Endodermal cell (in vitro differentiated cells): ENCODE results near the gene TTC7B. TPM values are rescaled to one million over a fixed set of nuclear protein-coding genes. Genes with fewer than 3 reads are reported as not detected.

ENCODE experiments used
- DNase-seq: peaks from one replicate; pipeline ENCODE4 v3.0.0-alpha.2; 2017
- H3K27ac ChIP-seq: 2 replicates; pipeline ENCODE4 v1.5.1; 2013; ENCODE audit warnings: mild to moderate bottlenecking, low read depth, low read length, moderate library complexity
- H3K27me3 ChIP-seq: 2 replicates; pipeline ENCODE4 v1.6.1; 2013; ENCODE audit warnings: mild to moderate bottlenecking, low read length, moderate library complexity; ENCODE audit not compliant: insufficient read depth, control insufficient read depth, poor library complexity, severe bottlenecking
- H3K36me3 ChIP-seq: 2 replicates; pipeline ENCODE4 v1.7.0; 2013; ENCODE audit warnings: mild to moderate bottlenecking, low read length, moderate library complexity; ENCODE audit not compliant: control insufficient read depth, insufficient read depth
- H3K4me1 ChIP-seq: one replicate; pipeline ENCODE4 v1.7.0; 2013; ENCODE audit warnings: low read length; ENCODE audit not compliant: control insufficient read depth, insufficient read depth
- H3K4me3 ChIP-seq: 2 replicates; pipeline ENCODE4 v1.5.1; 2013; ENCODE audit warnings: mild to moderate bottlenecking, low read length, moderate library complexity
- H3K9ac ChIP-seq: 2 replicates; pipeline ENCODE4 v1.6.1; 2013; ENCODE audit warnings: mild to moderate bottlenecking, low read length, moderate library complexity; ENCODE audit not compliant: poor library complexity, severe bottlenecking; ENCODE audit errors: extremely low read depth
- H3K9me3 ChIP-seq: 2 replicates; pipeline ENCODE4 v1.6.1; 2013; ENCODE audit warnings: mild to moderate bottlenecking, low read length, moderate library complexity; ENCODE audit not compliant: control insufficient read depth
- H3K27ac Mint-ChIP-seq: 2 replicates; pipeline ENCODE4 v1.8.0; 2020; ENCODE audit warnings: mixed read lengths
- H3K27me3 Mint-ChIP-seq: 2 replicates; pipeline ENCODE4 v1.8.0; 2021; ENCODE audit warnings: mild to moderate bottlenecking, mixed read lengths; ENCODE audit not compliant: insufficient read depth
- H3K36me3 Mint-ChIP-seq: 2 replicates; pipeline ENCODE4 v1.8.0; 2020; ENCODE audit warnings: low read depth, mixed read lengths
- H3K4me1 Mint-ChIP-seq: 2 replicates; pipeline ENCODE4 v1.8.0; 2020; ENCODE audit warnings: mixed read lengths
- H3K4me3 Mint-ChIP-seq: 2 replicates; pipeline ENCODE4 v1.8.0; 2020; ENCODE audit warnings: mild to moderate bottlenecking, moderate library complexity, mixed read lengths
- H3K9me3 Mint-ChIP-seq: 2 replicates; pipeline ENCODE4 v1.8.0; 2020; ENCODE audit warnings: mild to moderate bottlenecking, mixed read lengths
- CTCF ChIP-seq: fragments of 200-600 bp; sonication (generic); conservative IDR thresholded peaks from 2 replicates; pipeline ENCODE4 v1.5.0; 2021; ENCODE audit warnings: antibody characterized with exemption, mild to moderate bottlenecking
- WGBS, 2 experiments: methylation state at CpG; one replicate each; pipeline versions ENCODE4 v1.1.5 to v1.1.7; 2013; ENCODE audit warnings: missing lambda C conversion rate in 2 of 2, mixed read lengths in 1 of 2; ENCODE audit not compliant: insufficient coverage in 1 of 2, insufficient read length in 1 of 2; 5-methylcytosine and 5-hydroxymethylcytosine counted together
- total RNA-seq, 2 donors: library from RNA; stranded (reverse); fragmentation: NEBNext Ultra II Directional in 1 of 2; extraction: Animal tissue kit (Norgen Biotek cat#: 25700) in 1 of 2; gene quantifications; 2 replicates in 1 of 2; 3 replicates in 1 of 2; pipeline ENCODE4 v1.2.1, GENCODE V29; 2021

TTC7B gene
- total RNA-seq, 2 donors from 2014 or later = 51.3 to 62.6 TPM

- H3K4me3 Mint-ChIP-seq = no peak overlapping the region
- H3K27ac ChIP-seq = no peak overlapping the region
- no peaks in the 10 kb centered on the region for H3K27me3 ChIP-seq
- peaks cover 5% of the 10 kb centered on the region for H3K36me3 ChIP-seq
- WGBS, 2 experiments = 96 to 97% methylated on average over 2 of the region's 2 CpGs
- H3K4me3 ChIP-seq = no peak overlapping the region
- H3K27ac Mint-ChIP-seq = no peak overlapping the region
- no peaks in the 10 kb centered on the region for H3K36me3 Mint-ChIP-seq
- H3K9me3 Mint-ChIP-seq = no peaks in the 10 kb centered on the region
- no peaks in the 10 kb centered on the region for H3K27me3 Mint-ChIP-seq
- DNase-seq = no peak
- peaks cover 17% of the 10 kb centered on the region for H3K4me1 Mint-ChIP-seq
- no peak overlapping the region for H3K9ac ChIP-seq
- peaks cover 3% of the 10 kb centered on the region for H3K4me1 ChIP-seq
- no peaks in the 10 kb centered on the region for H3K9me3 ChIP-seq
- TF ChIP-seq CTCF = no peak
Observed at GRCh38 chr14:90576581-90576980, 239.6 kb downstream of the TTC7B start.

GRCh38 chr14:90575781-90576180, 240.4 kb downstream of the TTC7B start:
- Histone ChIP-seq H3K9me3 (no peaks in the 10 kb centered on the region), H3K36me3 (peaks cover 5% of the 10 kb centered on the region), H3K27me3 (no peaks in the 10 kb centered on the region), H3K4me3 (no peak overlapping the region), H3K4me1 (peaks cover 3% of the 10 kb centered on the region), H3K9ac (no peak overlapping the region), H3K27ac (no peak overlapping the region)
- no peaks in the 10 kb centered on the region for H3K36me3 Mint-ChIP-seq
- peaks cover 17% of the 10 kb centered on the region for H3K4me1 Mint-ChIP-seq
- no peak for DNase-seq
- no peak overlapping the region for H3K4me3 Mint-ChIP-seq
- H3K9me3 Mint-ChIP-seq = no peaks in the 10 kb centered on the region
- no peaks in the 10 kb centered on the region for H3K27me3 Mint-ChIP-seq
- 92 to 100% methylated on average over 2 to 7 of the region's 7 CpGs for WGBS, 2 experiments
- H3K27ac Mint-ChIP-seq = no peak overlapping the region
- no peak for TF ChIP-seq CTCF

DNA sequence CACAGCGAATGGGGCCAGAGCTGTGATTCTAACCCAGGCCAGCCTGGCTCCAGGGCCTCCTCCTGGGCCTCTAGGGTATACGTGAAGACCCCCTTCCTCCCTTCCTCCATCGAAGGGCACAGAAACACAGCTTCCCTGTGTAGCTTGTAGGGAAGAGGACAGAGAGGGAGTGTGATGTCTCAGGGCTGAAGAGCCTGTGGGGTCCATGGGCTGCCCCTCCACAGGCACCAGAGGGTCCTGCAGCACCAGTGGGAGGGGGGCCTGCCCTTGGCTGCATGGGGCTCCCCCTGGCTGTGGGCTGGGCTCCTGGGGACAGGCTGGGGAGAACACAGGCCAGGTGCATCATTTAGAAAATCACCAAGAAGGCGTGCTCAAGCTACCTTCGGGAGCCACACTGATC, 240.9 kb downstream of the TTC7B start:
- Mint-ChIP-seq H3K27ac (no peak overlapping the region), H3K27me3 (no peaks in the 10 kb centered on the region), H3K4me1 (peaks cover 17% of the 10 kb centered on the region), H3K9me3 (no peaks in the 10 kb centered on the region), H3K4me3 (no peak overlapping the region), H3K36me3 (no peaks in the 10 kb centered on the region)
- Histone ChIP-seq H3K4me3 (no peak overlapping the region), H3K4me1 (peaks cover 3% of the 10 kb centered on the region), H3K9me3 (no peaks in the 10 kb centered on the region), H3K27ac (no peak overlapping the region), H3K36me3 (peaks cover 5% of the 10 kb centered on the region), H3K9ac (no peak overlapping the region), H3K27me3 (no peaks in the 10 kb centered on the region)
- no peak for DNase-seq
- 91 to 94% methylated on average over 2 to 4 of the region's 5 CpGs for WGBS, 2 experiments
- no peak for TF ChIP-seq CTCF
